ENCODE results near the gene MAGI3.

The MAGI3 gene

DNA sequence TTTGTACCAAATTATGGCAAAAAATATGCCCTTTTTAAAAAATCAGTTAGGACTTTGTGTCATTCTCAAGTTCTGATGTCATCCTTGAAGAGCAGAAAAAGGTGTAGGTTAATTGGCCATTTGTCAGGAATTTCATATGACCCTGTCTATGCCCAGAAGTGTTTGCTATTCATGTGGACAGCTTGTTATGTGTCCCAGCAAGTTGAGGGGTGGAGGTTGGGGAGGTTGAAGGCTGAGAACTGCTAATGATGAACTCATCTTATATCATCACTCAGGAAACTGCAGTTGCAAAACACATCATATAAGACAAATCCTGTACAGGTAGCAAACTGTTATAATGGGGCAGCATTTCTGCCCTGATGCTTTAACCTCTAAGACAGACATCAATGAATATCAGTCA is 262.5 kb downstream of the MAGI3 start:
- DNase-seq (ENCODE audit: extremely low read depth, insufficient read length) = no peak
- H3K27me3 ChIP-seq (replicated peaks; ENCODE audit: control insufficient read depth, insufficient read depth, low read length) = no peaks in the 10 kb centered on the region
- H3K4me3 ChIP-seq (replicated peaks; ENCODE audit: low read depth, low read length) = no peak overlapping the region
- no peaks in the 10 kb centered on the region for H3K36me3 ChIP-seq (ENCODE audit: control insufficient read depth, insufficient read depth, low read length)
- TF ChIP-seq, protein P1, sequence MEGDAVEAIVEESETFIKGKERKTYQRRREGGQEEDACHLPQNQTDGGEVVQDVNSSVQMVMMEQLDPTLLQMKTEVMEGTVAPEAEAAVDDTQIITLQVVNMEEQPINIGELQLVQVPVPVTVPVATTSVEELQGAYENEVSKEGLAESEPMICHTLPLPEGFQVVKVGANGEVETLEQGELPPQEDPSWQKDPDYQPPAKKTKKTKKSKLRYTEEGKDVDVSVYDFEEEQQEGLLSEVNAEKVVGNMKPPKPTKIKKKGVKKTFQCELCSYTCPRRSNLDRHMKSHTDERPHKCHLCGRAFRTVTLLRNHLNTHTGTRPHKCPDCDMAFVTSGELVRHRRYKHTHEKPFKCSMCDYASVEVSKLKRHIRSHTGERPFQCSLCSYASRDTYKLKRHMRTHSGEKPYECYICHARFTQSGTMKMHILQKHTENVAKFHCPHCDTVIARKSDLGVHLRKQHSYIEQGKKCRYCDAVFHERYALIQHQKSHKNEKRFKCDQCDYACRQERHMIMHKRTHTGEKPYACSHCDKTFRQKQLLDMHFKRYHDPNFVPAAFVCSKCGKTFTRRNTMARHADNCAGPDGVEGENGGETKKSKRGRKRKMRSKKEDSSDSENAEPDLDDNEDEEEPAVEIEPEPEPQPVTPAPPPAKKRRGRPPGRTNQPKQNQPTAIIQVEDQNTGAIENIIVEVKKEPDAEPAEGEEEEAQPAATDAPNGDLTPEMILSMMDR (IDR thresholded peaks at IDR 0.05; ENCODE audit: insufficient read depth, low read length, poor library complexity, severe bottlenecking) = no peak

DNA sequence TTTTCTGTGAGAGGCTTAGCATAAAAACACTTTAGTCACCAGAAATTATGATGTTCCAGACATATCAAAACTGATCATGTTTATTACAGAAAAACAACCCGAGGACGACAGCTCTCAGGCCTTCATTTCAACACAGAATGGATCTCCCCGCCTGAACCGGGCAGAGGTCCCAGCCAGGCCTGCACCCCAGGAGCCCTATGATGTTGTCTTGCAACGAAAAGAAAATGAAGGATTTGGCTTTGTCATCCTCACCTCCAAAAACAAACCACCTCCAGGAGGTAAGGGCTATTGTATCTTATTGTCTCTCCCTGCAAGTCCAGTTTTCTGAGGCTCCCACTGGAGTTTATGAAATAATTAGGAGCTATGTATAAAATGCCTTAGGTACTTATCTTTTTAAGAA is 263.4 kb downstream of the MAGI3 start:
- Histone ChIP-seq H3K4me3 (replicated peaks; ENCODE audit: low read depth, low read length) (no peak overlapping the region), H3K27me3 (replicated peaks; ENCODE audit: control insufficient read depth, insufficient read depth, low read length) (no peaks in the 10 kb centered on the region), H3K36me3 (ENCODE audit: control insufficient read depth, insufficient read depth, low read length) (no peaks in the 10 kb centered on the region)
- DNase-seq (ENCODE audit: extremely low read depth, insufficient read length) = no peak
- TF ChIP-seq, protein P1 (IDR thresholded peaks at IDR 0.05; ENCODE audit: insufficient read depth, low read length, poor library complexity, severe bottlenecking) = no peak

DNA sequence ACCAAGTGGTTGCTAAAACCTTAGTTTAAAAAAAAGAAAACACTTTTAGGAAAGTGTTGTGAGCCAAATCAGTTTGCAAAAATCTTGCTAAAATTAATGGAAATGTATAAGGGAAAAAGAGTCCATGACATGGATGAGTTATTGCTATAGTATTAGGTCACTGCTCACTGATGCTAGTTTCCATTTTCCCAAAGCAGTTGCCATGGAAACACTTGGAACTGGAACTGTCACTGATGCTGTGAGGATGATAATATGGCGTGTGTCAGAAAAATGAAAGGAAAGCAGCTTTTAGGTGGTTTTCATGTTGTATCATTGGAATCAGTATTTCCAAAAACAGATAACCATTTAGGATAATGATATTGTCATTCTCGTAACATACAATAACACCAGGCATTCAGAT is 264.6 kb downstream of the MAGI3 start:
- DNase-seq (ENCODE audit: extremely low read depth, insufficient read length) = no peak
- no peaks in the 10 kb centered on the region for H3K36me3 ChIP-seq (ENCODE audit: control insufficient read depth, insufficient read depth, low read length)
- H3K27me3 ChIP-seq (replicated peaks; ENCODE audit: control insufficient read depth, insufficient read depth, low read length) = no peaks in the 10 kb centered on the region
- H3K4me3 ChIP-seq (replicated peaks; ENCODE audit: low read depth, low read length) = no peak overlapping the region
- TF ChIP-seq, protein P1 (IDR thresholded peaks at IDR 0.05; ENCODE audit: insufficient read depth, low read length, poor library complexity, severe bottlenecking) = no peak

DNA sequence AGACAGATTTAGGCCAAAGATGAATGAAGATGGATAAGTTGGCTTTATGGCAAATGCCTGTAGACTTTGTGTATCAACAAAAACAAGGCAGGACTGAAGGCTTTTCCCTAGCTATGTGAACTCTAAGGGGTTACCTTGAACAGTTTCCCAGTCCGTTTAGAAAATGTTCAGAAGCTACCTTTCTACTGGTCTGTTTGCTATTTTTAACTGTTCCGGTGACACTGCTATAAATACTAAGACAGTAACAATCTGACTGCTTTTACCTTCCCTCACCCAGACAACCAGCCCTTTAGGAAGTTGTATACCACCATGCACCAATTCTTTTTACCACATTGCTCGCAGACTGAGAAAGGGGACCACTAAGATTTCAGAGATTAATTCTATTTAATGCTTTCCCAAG is 266.8 kb downstream of the MAGI3 start:
- Histone ChIP-seq H3K4me3 (replicated peaks; ENCODE audit: low read depth, low read length) (no peak overlapping the region), H3K27me3 (replicated peaks; ENCODE audit: control insufficient read depth, insufficient read depth, low read length) (no peaks in the 10 kb centered on the region), H3K36me3 (ENCODE audit: control insufficient read depth, insufficient read depth, low read length) (no peaks in the 10 kb centered on the region)
- TF ChIP-seq, protein P1 (IDR thresholded peaks at IDR 0.05; ENCODE audit: insufficient read depth, low read length, poor library complexity, severe bottlenecking) = no peak
- no peak for DNase-seq (ENCODE audit: extremely low read depth, insufficient read length)

DNA sequence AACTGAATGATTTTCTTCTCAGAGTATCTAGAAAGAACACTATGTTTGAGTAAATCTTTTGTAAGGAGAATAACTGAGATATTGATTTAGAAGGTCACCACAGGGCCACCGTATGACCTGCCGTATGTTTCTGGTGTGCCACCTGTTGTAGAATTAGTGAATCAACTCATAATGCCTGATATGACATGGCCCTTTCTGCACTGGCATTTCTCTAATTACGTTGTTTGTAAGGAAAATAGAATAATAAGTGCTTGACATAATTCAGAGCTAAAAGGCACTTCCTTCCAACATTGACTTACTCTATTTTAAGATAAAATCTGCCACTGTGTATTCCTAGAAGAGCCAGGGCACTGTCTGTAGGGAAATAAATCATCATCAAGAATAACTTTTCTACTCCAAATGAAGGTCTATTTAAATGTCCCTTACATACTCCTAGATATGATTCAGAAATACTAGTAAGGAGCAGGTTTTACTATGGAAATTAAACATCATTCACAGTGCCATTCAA is 267.3 kb downstream of the MAGI3 start:
- no peak for DNase-seq (ENCODE audit: extremely low read depth, insufficient read length)
- Histone ChIP-seq H3K27me3 (replicated peaks; ENCODE audit: control insufficient read depth, insufficient read depth, low read length) (no peaks in the 10 kb centered on the region), H3K36me3 (ENCODE audit: control insufficient read depth, insufficient read depth, low read length) (no peaks in the 10 kb centered on the region), H3K4me3 (replicated peaks; ENCODE audit: low read depth, low read length) (no peak overlapping the region)
- TF ChIP-seq, protein P1 (IDR thresholded peaks at IDR 0.05; ENCODE audit: insufficient read depth, low read length, poor library complexity, severe bottlenecking) = no peak

DNA sequence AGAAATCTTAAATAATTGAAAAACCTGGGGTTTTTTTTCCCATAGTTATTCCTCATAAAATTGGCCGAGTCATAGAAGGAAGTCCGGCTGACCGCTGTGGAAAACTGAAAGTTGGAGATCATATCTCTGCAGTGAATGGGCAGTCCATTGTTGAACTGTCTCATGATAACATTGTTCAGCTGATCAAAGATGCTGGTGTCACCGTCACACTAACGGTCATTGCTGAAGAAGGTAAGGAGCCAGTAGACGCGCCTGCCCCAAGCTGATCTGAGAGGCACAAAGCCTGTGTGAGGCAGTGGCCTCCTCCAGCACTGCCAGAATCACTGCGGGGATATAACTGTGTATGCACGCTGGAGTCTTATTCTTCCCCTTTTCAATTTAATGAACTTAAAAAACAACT is 268.7 kb downstream of the MAGI3 start:
- Histone ChIP-seq H3K4me3 (replicated peaks; ENCODE audit: low read depth, low read length) (no peak overlapping the region), H3K27me3 (replicated peaks; ENCODE audit: control insufficient read depth, insufficient read depth, low read length) (no peaks in the 10 kb centered on the region), H3K36me3 (ENCODE audit: control insufficient read depth, insufficient read depth, low read length) (no peaks in the 10 kb centered on the region)
- TF ChIP-seq, protein P1 (IDR thresholded peaks at IDR 0.05; ENCODE audit: insufficient read depth, low read length, poor library complexity, severe bottlenecking) = no peak
- DNase-seq (ENCODE audit: extremely low read depth, insufficient read length) = no peak
